GM12873 (cell line): ENCODE data around the gene TBCCD1.

ENCODE experiments used
- TF ChIP-seq, protein P1 (sequence below): IDR thresholded peaks from 2 replicates; pipeline ENCODE4 v1.5.1; 2012; ENCODE audit warnings: low read depth, mild to moderate bottlenecking, moderate library complexity, low read length, control low read depth; ENCODE audit not compliant: insufficient read depth; ENCODE audit errors: missing control alignments

Gene TBCCD1

GRCh38 chr3:186506191-186506739 lies 60.9 kb downstream of the TBCCD1 start:
- TF ChIP-seq, protein P1, sequence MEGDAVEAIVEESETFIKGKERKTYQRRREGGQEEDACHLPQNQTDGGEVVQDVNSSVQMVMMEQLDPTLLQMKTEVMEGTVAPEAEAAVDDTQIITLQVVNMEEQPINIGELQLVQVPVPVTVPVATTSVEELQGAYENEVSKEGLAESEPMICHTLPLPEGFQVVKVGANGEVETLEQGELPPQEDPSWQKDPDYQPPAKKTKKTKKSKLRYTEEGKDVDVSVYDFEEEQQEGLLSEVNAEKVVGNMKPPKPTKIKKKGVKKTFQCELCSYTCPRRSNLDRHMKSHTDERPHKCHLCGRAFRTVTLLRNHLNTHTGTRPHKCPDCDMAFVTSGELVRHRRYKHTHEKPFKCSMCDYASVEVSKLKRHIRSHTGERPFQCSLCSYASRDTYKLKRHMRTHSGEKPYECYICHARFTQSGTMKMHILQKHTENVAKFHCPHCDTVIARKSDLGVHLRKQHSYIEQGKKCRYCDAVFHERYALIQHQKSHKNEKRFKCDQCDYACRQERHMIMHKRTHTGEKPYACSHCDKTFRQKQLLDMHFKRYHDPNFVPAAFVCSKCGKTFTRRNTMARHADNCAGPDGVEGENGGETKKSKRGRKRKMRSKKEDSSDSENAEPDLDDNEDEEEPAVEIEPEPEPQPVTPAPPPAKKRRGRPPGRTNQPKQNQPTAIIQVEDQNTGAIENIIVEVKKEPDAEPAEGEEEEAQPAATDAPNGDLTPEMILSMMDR: no peak

- TF ChIP-seq, protein P1: no peak
Measured at GRCh38 chr3:186502966-186503712, 64.0 kb downstream of the TBCCD1 start.

DNA sequence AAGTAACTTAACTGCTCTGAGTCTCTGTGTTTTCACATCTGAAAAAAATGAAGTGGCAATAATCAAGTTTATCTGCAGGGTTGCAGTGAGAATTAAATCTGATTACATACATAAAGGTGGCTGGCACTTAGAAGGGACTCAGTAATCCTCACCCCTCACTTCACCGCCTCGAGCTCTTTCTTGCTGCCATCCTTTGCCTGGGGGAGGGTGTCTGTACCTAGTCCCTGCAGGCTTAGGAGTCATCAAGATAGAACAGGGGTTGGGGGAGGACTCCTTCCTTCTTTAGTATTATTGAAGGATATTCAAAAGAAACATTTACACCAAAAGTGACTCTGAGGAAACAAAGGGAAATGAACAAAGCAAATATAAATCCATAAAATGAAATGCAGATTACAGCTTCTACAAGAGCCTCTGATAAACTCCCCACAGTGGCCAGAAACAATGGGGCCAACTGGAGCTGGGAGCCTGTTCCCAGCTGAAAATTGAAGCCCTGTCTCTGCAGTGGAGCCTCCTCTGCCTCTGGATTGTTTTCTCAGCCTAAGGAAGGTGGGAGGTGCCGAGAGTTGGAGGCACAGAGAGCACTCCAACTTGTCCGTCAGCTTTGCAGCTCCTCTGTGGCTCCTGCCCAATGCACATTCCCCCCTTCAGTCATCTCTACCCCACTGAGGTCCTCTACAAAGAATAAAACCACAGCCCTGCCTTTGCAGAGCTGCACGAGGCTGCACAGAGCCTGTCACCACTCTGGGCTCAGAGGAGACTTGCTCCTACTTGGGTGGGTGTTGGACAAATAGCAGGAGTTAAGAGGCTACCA lies 64.8 kb downstream of the TBCCD1 start:
- TF ChIP-seq, protein P1: no peak

DNA sequence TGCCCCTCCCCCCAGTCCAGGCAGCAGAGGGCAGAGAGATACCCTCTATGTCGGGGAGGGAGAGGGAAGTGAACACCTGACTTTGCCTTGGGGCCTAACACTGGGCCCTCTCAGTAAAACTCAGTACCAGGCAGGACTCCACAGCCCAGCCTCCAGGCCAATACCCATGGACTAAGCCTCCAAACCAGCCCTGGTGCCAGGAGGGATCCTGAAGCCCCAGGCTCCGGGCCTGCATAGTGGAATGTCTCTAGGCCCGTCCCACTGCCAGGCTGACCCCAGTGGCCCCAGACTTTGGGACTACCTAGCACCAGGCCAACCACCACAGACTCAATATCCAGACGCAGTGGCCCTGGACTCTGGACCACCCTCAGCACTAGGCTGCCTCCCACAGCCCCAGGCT lies 69.5 kb downstream of the TBCCD1 start:
- TF ChIP-seq, protein P1: no peak

GRCh38 chr3:186496635-186497034 lies 70.5 kb downstream of the TBCCD1 start:
- TF ChIP-seq, protein P1: no peak
